HG03571 (cell line): ENCODE measurements around the gene CGNL1.

Source experiments
- ATAC-seq: cut with Tn5 transposase; IDR thresholded peaks from one replicate; pipeline ENCODE4 v1.9.1; 2021; ENCODE audit not compliant: unreplicated experiment

CGNL1 gene

DNA sequence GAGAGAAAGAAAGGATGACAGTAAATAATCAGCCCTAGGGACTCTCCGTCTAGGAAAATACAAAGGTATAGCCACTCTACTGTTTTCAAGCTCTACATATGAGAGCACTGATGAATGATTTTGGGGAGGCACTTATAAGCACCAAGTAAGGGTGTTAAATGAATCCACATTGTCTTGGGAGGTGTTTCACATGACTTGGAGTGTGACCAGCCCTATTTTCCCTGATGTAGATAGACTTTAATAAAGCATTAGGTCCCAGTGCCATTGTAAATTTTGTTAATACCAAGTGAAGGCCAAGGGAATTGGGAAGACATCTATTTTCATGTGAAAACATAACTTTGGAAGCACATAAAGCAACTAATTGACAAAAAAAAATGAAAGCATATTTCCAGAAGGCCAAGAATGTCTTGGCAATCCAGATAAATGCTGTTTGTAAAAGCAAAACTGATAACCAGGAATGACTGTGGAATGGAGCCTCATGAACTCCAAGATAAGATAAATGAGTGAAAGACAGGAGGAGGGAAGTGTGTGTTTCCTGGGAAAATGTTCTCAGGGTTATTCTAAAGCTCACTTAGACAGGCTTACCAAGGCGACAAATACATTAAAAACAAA, 119.4 kb downstream of the CGNL1 start:
- no peak for ATAC-seq

GRCh38 chr15:57496594-57496945, 120.3 kb downstream of the CGNL1 start:
- no peak for ATAC-seq

- ATAC-seq: no peak
Observed at GRCh38 chr15:57496946-57497869, 120.9 kb downstream of the CGNL1 start.

- no peak for ATAC-seq
Observed at GRCh38 chr15:57500256-57500655, 124.0 kb downstream of the CGNL1 start.

DNA sequence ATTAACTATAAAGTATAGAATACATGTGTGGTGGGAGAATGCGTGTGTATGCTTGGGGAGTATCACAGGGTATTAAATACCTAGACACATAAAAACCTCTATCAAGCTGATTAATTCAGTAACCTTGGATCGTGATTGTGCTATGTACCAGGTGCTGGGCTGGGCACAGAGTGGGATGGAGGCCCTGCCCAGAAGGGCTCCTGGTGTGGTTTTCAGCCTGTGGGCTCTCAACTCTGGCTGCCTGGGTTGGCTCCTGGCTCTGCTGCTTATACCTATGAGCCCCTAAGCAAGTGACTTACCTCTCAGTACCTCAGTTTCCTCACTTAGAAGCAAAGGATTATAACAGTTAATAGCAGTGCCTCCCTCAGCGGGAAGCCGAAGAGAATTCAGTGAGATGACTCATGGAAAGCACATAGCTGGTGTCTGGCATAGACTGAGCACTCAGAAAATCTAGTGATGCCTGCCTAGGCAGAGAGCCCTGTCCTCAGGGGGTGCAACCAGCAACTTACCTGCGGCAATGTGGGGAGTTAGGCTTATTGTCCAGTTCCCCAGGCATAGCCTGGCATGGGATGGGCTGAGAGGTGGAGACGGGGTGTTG, 124.8 kb downstream of the CGNL1 start:
- no peak for ATAC-seq

DNA sequence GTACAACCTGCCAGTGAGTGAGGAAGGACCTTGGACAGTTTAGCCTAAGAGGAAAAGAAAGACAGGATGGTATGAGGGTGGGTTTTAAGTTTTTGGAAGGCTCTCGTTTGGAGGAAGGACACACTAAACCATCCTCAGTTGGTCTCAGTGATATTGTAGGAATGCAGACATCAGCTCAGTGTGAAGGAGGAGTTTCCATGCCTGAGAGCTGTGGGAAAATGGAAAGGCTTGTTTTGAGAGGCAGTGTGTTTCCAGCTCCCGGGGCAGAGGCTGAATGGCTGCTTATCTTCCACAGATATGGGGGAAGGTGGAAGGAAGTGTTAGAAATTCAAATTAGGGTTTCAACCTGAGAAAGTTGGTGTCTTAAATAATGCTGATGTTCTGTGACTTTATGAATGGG, 125.8 kb downstream of the CGNL1 start:
- no peak for ATAC-seq

DNA sequence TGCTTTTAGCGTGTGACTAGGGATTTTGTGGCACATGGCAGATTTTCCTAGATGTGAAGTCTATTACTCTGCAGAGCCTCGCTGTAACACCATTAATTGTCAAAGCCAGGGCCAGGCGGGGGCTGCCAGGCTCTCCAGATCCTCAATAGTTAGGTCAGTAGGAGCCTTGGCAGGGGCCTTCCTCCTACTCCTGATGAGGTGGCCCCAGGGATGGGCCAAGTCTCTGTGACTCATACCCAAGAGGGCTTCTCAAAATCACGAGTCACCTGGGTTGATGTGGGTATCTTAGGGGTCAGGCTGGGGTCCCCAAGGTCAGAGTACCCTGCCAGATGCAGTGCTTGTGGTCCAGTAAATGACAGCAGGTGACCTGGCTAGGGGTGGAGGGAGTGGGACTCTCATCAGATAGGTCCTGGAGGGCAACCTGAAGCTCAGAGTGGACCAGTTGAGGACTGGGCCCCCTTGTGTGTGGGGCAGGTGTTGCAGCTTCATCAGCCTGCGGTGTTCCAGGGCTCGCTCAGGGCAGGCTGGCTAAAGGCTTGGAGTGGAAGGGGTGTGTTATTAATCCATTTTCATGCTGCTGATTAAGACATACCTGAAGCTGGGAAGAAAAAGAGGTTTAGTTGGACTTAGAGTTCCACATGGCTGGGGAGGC, 126.9 kb downstream of the CGNL1 start:
- ATAC-seq: no peak

GRCh38 chr15:57503911-57504598, 127.8 kb downstream of the CGNL1 start:
- ATAC-seq: no peak

DNA sequence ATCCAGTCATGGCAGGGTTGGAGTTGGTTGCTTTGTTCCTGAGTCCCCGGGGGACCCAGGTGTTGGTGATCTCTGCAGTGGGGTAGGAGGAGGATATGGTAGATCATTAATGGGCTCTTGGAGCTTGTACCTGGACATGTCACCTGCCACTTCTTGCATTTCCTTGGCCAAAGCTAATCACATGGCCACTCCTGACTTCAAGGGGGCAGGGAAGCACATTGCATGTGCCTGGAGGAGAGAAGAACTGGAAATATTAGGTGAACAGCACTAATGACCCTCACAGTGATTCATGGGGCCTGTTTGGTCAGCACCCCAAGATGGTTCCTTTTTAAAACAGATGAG, 128.3 kb downstream of the CGNL1 start:
- ATAC-seq: no peak

DNA sequence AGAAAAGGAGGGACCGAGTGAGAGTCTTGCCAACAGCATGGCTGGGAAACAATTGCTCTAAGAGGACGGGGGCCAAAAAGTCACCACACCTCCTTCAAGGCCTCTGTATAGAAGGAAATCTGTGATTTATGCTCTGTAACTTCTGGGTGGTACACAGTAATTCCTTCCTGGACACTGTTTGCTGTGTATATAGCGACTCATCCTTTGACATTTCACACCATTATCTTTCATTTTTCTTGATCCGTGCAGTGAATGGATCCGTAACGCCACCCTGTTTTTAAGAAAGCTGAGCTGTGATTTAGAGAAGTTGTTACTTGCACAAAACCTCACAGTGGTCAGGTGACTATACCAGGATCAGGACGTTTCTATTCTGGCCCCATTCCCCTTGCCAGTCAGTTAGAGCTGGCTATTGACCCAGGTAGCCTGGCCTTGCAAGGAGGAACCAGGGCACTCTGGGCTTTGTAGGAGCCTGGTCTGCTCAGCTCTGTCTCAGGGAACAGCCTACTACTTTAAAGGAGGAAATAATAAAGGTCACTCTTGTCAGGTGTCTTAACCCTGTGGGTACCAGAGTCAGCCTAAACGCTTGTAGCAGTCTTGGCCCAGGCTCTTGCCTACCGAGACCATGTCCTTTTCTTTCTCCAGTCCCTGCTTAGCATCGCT, 128.9 kb downstream of the CGNL1 start:
- ATAC-seq: no peak

DNA sequence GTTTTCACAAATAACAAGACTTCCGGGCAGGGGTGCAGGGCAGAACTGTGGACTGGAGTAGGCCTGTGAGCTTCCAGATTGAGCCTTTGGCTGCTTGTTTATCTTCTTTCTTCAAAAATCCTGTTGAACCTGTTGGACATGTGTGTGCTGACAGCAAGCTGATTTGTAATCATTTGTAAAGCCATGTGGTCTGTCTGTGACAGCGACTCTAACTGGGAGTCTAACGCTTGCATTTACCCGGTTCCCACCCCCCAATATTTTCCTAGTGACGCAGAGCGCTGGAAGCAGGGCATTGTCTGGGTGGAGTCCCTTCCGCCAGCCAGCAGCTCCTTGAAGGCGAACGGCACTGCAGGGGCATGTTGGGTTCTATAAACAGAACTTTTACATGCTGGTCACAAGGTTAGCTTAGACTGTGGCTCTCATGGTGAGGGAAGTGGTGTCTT, 129.7 kb downstream of the CGNL1 start:
- no peak for ATAC-seq

GRCh38 chr15:57506422-57506821, 130.1 kb downstream of the CGNL1 start:
- ATAC-seq: no peak

- ATAC-seq: no peak
Observed at GRCh38 chr15:57507111-57507510, 130.8 kb downstream of the CGNL1 start.

GRCh38 chr15:57509126-57509525, 132.8 kb downstream of the CGNL1 start:
- no peak for ATAC-seq

DNA sequence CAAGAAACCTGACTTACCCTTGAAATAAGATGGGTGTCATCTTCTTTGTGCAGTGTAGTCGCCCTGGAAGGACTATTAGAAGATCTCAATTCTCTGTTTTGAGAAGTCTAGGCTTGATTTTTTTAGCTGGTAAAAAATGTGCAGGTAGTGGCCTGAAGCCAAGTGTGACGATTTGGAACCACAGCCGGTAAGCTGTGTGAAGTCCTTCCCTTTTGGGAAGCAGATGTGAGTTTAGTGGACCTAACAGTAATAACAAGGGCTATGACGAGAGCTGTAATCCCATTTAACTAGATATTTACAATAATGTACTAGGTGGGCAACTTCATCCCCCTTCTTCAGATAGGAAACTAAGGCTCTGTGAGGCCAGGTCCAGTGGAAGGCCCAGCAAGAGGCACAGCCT, 133.7 kb downstream of the CGNL1 start:
- no peak for ATAC-seq

DNA sequence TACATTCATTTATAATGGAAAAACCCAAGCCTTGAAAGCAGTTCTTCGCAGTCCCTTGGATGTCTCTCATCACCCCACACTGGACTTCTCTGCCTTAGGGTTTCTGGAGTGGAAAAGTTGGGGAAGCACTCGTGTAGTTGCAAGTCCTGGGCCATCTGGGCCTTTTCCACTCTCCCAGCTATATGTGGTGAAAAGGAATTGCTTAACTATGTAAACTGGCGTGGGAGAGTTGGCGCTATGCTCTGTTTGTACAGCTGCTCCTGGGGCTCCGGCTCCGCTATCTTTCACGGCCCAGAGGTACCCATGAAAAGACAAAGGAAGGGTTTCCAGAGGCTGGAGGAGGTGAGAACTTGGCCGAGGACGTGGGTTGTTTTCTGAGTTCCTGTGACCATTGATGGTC, 134.3 kb downstream of the CGNL1 start:
- no peak for ATAC-seq

GRCh38 chr15:57516327-57517029, 140.2 kb downstream of the CGNL1 start:
- ATAC-seq: no peak

- ATAC-seq: no peak
Observed at GRCh38 chr15:57517030-57517671, 140.8 kb downstream of the CGNL1 start.

DNA sequence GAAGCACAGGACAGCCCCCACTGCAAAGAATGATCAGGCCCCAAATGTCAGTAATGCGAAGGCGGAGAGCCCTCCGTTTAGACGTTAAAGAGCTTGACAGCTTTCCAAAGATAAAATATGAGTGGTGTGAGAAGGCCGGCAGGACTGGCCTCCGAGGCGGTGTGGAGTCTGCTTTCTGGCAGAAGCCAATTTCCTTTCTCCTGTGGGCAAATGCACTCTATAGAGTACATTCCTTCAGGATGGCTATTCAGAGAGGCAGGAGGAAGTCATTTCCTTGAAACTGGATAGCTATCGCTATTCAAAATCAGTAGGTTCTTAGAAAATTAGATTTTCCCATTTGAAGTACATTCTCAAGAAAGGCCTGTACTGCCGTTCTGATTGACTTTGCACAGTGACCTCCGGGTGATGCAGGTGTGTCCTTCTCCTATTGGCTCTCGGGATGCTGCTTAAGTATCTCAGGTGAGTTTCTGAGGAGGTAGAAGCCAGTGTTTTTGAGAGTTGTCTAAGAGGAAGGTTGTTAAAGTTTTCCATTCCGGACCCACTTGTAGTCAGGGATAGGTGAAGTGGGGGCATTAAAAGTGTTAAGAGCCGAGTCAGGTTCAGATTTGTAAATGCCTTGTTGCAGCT, 142.6 kb downstream of the CGNL1 start:
- ATAC-seq: no peak
